ENCODE measurements around the gene RPL37A.

RPL37A gene

DNA sequence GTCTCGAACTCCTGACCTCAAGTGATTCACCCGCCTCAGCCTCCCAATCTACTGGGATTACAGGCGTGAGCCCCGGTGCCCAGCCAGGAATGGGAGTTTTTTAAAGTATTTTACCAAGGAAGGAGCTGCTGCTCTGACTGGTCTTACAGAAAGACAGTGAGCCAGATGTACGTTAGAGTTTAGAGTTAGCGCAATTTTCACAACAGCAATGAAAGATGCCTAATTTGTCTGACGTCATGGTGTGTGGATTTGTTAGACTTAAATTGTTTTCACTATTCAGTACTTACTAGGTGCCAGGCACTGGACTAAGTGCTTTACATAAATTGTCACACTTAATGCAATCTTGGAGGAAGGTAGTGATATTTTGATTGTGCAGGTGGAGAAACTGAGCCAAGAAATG is 12.4 kb upstream of the RPL37A start:
- no peak overlapping the region for H3K4me3 ChIP-seq (replicated peaks; ENCODE audit: low read depth, low read length)
- TF ChIP-seq, protein P1, sequence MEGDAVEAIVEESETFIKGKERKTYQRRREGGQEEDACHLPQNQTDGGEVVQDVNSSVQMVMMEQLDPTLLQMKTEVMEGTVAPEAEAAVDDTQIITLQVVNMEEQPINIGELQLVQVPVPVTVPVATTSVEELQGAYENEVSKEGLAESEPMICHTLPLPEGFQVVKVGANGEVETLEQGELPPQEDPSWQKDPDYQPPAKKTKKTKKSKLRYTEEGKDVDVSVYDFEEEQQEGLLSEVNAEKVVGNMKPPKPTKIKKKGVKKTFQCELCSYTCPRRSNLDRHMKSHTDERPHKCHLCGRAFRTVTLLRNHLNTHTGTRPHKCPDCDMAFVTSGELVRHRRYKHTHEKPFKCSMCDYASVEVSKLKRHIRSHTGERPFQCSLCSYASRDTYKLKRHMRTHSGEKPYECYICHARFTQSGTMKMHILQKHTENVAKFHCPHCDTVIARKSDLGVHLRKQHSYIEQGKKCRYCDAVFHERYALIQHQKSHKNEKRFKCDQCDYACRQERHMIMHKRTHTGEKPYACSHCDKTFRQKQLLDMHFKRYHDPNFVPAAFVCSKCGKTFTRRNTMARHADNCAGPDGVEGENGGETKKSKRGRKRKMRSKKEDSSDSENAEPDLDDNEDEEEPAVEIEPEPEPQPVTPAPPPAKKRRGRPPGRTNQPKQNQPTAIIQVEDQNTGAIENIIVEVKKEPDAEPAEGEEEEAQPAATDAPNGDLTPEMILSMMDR (IDR thresholded peaks at IDR 0.05; ENCODE audit: low read depth, low read length, missing control alignments): no peak
- DNase-seq (ENCODE audit: extremely low read depth, low read depth): no peak

DNA sequence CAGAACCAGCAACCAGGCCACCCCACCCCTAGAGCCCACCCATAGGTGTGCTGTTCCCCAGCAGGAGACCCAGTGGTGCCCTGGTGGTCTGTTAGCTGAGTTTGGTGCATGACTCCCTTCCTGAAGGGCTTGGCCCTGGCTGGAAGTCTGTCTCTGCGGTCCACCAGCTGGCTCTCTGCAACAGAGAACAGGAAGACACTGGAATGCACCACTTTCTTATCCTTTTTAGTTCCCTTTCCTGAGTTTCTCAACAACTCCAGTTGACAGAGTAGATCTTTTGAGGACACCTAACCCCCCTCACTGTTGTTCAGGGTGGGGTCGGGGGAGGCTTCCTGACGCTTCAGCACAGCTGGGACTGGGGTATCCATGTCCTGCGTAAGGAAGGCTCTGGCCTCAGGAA is 11.9 kb upstream of the RPL37A start:
- no peak for DNase-seq (ENCODE audit: extremely low read depth, low read depth)
- no peak overlapping the region for H3K4me3 ChIP-seq (replicated peaks; ENCODE audit: low read depth, low read length)
- TF ChIP-seq, protein P1 (IDR thresholded peaks at IDR 0.05; ENCODE audit: low read depth, low read length, missing control alignments): no peak

DNA sequence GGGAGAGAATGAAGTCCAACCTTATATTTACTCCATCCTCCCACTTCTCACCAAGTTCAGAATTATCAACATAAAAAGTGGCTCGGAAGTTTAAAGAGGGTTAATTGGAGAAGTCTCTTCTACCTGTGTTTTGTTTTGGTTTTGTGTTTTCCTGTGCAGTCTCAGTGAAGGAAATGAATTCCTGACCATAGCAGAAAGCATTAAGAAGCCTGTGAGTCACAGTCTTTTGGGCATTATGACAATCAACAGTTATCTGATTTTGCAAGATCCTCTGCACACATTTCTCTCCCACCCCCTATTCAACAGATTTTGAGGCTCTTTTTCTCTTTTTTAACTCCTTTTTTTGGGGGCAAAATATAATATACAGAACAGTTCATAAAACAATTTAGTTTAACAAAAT is 8.6 kb upstream of the RPL37A start:
- DNase-seq (ENCODE audit: extremely low read depth, low read depth): no peak
- TF ChIP-seq, protein P1 (IDR thresholded peaks at IDR 0.05; ENCODE audit: low read depth, low read length, missing control alignments): no peak
- no peak overlapping the region for H3K4me3 ChIP-seq (replicated peaks; ENCODE audit: low read depth, low read length)

DNA sequence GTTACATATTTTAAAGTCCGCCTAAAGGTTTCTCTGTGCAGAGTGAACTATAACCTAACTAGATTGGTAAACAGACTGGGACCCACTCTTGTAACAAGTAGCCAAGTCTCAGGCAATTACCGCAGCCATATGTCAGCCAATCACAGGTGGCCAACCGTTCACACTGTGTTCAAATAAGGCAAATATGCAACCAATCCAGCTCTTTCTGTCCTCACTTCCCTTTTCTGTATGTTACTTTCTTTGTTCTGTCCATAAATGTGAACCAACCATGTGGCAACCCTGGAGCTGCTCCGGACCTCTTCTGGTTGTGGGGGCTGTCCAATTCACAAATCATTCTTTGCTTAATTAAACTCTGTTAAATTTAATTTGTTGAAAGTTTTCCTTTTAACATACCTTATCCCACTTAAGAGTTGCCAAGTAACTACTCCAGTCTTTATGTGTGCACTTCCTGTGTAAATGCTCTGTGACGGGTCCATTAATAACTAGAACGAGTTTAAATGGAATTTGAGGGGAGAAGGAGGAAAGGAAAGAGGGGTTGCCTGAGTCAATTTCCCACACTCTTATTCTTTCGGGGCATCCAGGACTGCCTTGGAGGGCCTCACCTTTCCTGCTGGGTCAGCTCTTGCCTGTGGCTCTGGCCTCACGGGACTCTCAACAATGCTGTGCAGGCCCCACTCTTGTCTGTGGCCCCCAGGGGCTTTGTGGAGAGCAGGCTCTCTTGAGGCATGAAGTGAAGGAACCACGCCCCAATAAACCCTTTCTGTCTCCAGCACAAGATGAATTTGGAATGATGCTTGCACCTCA is 6.6 kb upstream of the RPL37A start:
- TF ChIP-seq, protein P1 (IDR thresholded peaks at IDR 0.05; ENCODE audit: low read depth, low read length, missing control alignments): no peak
- DNase-seq (ENCODE audit: extremely low read depth, low read depth): no peak
- no peak overlapping the region for H3K4me3 ChIP-seq (replicated peaks; ENCODE audit: low read depth, low read length)

DNA sequence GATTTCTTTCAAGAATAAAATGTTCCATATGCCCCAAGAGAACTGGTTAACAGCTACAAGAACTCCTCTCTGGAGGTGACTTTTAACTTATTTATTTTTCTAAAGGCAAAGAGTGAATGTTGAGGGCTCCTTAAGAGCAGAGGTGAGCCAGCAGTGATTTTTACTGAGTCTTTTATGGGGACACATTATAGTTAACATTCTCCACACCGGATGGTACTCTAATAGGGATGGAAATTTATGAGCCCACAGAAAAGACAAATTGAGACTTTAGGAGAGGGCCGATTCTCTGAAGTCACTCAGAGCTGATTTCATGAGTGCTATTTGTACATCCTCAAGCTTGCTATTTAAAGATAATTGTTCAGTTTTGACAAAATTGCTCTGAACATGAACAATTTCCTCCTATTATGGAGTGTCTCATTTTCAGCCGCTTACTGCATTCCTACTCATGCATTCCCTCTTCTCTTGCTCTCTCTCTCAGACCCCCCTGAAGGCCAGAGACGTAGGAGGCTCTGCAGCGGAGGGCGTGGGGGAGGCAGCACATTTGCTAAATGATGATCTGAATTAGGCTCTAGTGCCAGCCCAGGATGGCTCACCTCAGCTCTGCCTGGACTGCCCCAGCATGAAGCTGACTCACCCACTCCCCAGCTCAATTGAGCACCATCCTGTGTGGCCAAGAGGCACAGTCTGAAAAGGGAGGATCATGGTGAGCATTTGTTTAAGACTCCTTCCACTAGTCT is 5.9 kb upstream of the RPL37A start:
- TF ChIP-seq, protein P1 (IDR thresholded peaks at IDR 0.05; ENCODE audit: low read depth, low read length, missing control alignments): no peak
- no peak overlapping the region for H3K4me3 ChIP-seq (replicated peaks; ENCODE audit: low read depth, low read length)
- no peak for DNase-seq (ENCODE audit: extremely low read depth, low read depth)

DNA sequence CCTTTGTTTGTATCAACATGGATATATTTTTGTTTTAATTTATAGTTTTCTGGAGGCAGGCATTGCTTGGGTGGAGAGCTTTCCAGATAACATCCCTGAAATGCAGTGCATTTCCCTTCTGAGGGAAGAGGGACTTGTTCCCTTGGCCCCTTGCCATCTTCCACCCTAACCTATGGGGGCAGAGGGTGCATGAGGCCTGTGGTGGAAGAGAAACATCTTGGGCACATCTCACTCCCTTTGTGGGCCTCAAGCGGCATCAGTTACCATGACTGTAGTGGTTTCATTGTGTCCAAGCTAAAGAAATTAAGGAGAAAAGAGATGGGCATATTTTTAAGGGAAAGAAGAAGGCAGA is 5.3 kb upstream of the RPL37A start:
- TF ChIP-seq, protein P1 (IDR thresholded peaks at IDR 0.05; ENCODE audit: low read depth, low read length, missing control alignments): no peak
- DNase-seq (ENCODE audit: extremely low read depth, low read depth): no peak
- no peak overlapping the region for H3K4me3 ChIP-seq (replicated peaks; ENCODE audit: low read depth, low read length)
